Psoas muscle (tissue), 8 donors: ENCODE results near the gene TRIM71. TPM values are rescaled to one million over a fixed set of nuclear protein-coding genes. Genes with fewer than 3 reads are reported as not detected.

Experiments
- ATAC-seq, 4 donors: fragments of 200-7000 bp; cut with Tn5 transposase; one replicate each; pipeline ENCODE4 v1.9.1; 2020; ENCODE audit warnings: moderate library complexity in 3 of 4, mild to moderate bottlenecking in 2 of 4
- DNase-seq, 2 donors: peaks; one replicate each; pipeline ENCODE4 v3.0.0-alpha.2; 2020
- H3K27ac ChIP-seq: fragments of 200-600 bp; one replicate; pipeline ENCODE4 v1.8.0; 2022
- H3K27me3 ChIP-seq, 3 donors: fragments of 200-600 bp in 1 of 3; one replicate each; pipeline versions ENCODE4 v1.6.1 to v1.8.0; 2013 to 2022; ENCODE audit warnings: low read length in 2 of 3, mild to moderate bottlenecking in 2 of 3, moderate library complexity in 1 of 3; ENCODE audit not compliant: insufficient read depth in 3 of 3
- H3K36me3 ChIP-seq, 2 donors: fragments of 200-600 bp in 1 of 2; one replicate each; pipeline versions ENCODE4 v1.6.1 to v1.8.0; 2013 to 2022; ENCODE audit warnings: low read depth in 1 of 2, mild to moderate bottlenecking in 1 of 2, moderate library complexity in 1 of 2; ENCODE audit not compliant: insufficient read depth in 1 of 2
- H3K4me1 ChIP-seq: fragments of 200-600 bp; one replicate; pipeline ENCODE4 v1.8.0; 2022
- H3K4me3 ChIP-seq: fragments of 200-600 bp; one replicate; pipeline ENCODE4 v1.8.0; 2022; ENCODE audit warnings: mild to moderate bottlenecking
- H3K9me3 ChIP-seq: fragments of 200-600 bp; one replicate; pipeline ENCODE4 v1.8.0; 2022
- WGBS, 3 donors: extraction: QIAGEN DNeasy Blood & Tissue Kit; methylation state at CpG; one replicate each; pipeline versions ENCODE4 v1.1.6 to v1.1.7; 2013; 5-methylcytosine and 5-hydroxymethylcytosine counted together
- intact Hi-C, 2 donors: fragments of 100-400 bp; cut with DNase I; formaldehyde crosslinking; loops; one replicate each; pipeline versions ENCODE4 v1.11.0 to v1.14.2; 2022
- polyA plus RNA-seq, 3 donors: library from polyadenylated mRNA; stranded (reverse); fragments of 200-250 nt; gene quantifications; one replicate each; pipeline ENCODE4 v1.2.3, GENCODE V29; 2013
- total RNA-seq, 4 donors: library from RNA; stranded (reverse); fragmentation: NEBNext Ultra II Directional in 2 of 4; extraction: Animal tissue kit (Norgen Biotek cat#: 25700) in 2 of 4; gene quantifications; one replicate each; pipeline versions ENCODE4 v1.2.1 to v1.2.4, GENCODE V29; 2021 to 2023
- TF ChIP-seq, protein P1 (sequence below): fragments of 200-600 bp; IDR thresholded peaks from one replicate; pipeline ENCODE4 v1.8.0; 2022; ENCODE audit warnings: antibody characterized with exemption
- donor health status: healthy with polysubstance abuse.
- donor health status: DM: no; HTN: no; CAD: no; lungs with moderate emphysema.
- donor health status: Bipolar disorder and iron deficiency.
- donor health status: healthy.
- donor health status: DM: yes; HTN: yes; CAD: no.
- donor health status: DM: no; HTN: no; CAD: no.
- donor health status: DM: no; HTN: no; CAD: no.
- donor health status: DM: yes; HTN: yes; CAD: no.

The TRIM71 gene
- total and polyA plus RNA-seq, 7 donors, result 0.01 TPM; not detected in 6

DNA sequence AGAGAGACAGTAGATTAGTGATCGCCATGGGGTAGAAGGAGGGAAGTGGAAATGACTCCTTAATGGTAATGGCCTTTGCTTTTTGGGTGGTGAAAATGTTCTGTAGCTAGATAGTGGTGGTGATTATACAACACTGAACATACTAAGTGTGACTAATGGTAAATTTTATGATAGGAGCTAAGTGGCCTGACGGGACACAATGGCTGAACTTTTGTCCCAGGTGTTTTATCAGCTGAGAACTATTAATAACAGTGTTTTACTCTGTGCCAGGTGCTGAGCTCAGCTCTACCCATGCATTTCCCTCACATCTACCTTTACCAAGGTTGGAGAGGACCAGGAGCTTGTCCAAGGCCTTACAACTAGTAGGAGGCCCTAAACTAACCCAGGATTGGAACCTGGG, 66.8 kb downstream of the TRIM71 start:
- no peak overlapping the region for H3K27ac ChIP-seq
- 54 to 71% (median 69%) methylated on average over 2 of the region's 2 CpGs for WGBS, 3 donors
- H3K9me3 ChIP-seq, result no peaks in the 10 kb centered on the region
- H3K4me3 ChIP-seq, result no peak overlapping the region
- no peak for ATAC-seq
- TF ChIP-seq, protein P1, sequence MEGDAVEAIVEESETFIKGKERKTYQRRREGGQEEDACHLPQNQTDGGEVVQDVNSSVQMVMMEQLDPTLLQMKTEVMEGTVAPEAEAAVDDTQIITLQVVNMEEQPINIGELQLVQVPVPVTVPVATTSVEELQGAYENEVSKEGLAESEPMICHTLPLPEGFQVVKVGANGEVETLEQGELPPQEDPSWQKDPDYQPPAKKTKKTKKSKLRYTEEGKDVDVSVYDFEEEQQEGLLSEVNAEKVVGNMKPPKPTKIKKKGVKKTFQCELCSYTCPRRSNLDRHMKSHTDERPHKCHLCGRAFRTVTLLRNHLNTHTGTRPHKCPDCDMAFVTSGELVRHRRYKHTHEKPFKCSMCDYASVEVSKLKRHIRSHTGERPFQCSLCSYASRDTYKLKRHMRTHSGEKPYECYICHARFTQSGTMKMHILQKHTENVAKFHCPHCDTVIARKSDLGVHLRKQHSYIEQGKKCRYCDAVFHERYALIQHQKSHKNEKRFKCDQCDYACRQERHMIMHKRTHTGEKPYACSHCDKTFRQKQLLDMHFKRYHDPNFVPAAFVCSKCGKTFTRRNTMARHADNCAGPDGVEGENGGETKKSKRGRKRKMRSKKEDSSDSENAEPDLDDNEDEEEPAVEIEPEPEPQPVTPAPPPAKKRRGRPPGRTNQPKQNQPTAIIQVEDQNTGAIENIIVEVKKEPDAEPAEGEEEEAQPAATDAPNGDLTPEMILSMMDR, result no peak
- peaks cover 3% of the 10 kb centered on the region for H3K4me1 ChIP-seq
- intact Hi-C loops, result no loop called here
- H3K36me3 ChIP-seq, result no peaks in the 10 kb centered on the region
- no peak for DNase-seq
- H3K27me3 ChIP-seq, result no peaks in the 10 kb centered on the region

DNA sequence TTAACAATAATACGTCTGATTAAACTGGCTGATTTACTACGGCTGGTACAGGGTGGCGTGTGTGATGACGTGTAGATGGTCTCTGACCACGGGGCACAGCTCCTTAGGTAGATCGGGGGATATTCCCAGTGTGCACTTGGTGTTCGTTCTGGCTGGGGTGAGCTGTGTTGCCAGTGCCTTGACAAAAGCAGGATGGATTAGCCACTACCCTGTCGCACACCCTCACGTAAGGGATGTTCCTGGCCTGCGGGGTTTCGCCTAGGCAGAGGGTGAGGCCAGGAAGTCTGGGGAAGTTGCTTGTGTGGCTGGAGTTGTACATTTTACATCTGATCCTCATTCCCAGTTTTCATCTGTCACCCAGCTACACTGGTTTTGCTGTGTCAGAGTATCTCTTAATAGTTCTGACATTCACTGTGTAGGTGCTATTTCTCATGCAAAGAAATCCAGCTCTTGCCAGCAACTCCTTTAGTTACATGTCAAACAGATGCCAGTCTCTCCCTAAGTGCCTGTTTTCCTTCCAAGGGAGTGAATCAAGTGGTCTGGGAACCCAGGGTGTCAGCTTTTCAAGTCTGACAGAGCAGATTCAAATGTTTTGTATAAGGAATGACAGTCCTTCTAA, 67.6 kb downstream of the TRIM71 start:
- Histone ChIP-seq H3K27ac (no peak overlapping the region), H3K4me1 (peaks cover 3% of the 10 kb centered on the region), H3K4me3 (no peak overlapping the region), H3K27me3 (no peaks in the 10 kb centered on the region), H3K36me3 (no peaks in the 10 kb centered on the region), H3K9me3 (no peaks in the 10 kb centered on the region)
- intact Hi-C loops, result no loop called here
- ATAC-seq (peak in 3 of 4 donors; percentile 30 to 70 (median 68)), DNase-seq (no peak)
- TF ChIP-seq, protein P1, result no peak
- 66 to 87% (median 77%) methylated on average over 11 of the region's 11 CpGs for WGBS, 3 donors

DNA sequence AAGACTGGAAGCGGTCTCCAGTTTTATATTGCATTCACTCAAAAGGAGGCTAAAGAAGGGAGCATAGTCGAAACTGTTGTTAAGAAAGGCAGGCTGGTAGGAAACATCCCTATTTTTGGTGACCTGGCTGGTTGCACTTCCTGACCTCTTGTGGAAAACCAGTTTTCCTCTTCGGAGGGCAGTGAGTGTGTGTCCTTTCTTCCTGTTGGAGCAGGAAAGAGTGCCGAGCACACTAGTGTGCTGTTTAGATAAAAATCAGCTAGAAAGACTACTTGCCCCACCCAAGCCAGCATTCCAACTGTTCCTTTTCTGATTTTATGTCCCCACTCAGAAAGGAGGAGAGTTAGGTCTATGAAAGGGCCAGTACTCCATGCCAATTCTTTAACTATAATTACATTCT, 68.5 kb downstream of the TRIM71 start:
- 73 to 77% (median 74%) methylated on average over 4 of the region's 4 CpGs for WGBS, 3 donors
- TF ChIP-seq, protein P1, result no peak
- H3K4me1 ChIP-seq, result peaks cover 3% of the 10 kb centered on the region
- H3K27ac ChIP-seq, result no peak overlapping the region
- DNase-seq (no peak), ATAC-seq (no peak)
- no peaks in the 10 kb centered on the region for H3K27me3 ChIP-seq
- intact Hi-C loops, result no loop called here
- no peaks in the 10 kb centered on the region for H3K9me3 ChIP-seq
- no peak overlapping the region for H3K4me3 ChIP-seq
- H3K36me3 ChIP-seq, result no peaks in the 10 kb centered on the region

DNA sequence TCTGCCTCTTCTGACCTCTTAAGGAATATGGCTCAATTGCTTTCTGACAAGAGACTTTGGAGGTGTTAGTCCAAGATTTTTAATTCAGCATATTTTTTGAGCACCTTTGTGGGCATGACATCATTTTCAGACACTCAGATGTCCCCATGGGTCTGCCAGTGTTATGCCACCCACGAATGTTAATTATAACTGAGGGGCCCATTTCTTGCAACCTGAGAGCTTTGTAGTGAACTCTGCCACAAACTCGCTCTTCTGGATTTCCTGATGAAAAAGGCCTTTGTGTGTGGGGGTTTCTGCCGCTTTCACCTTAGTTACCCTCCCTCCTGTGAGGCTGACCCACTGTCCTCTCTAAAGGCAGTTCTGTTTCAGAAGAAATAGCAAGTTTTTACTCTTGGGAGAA, 69.1 kb downstream of the TRIM71 start:
- Histone ChIP-seq H3K36me3 (no peaks in the 10 kb centered on the region), H3K4me3 (no peak overlapping the region), H3K4me1 (peaks cover 3% of the 10 kb centered on the region), H3K27ac (no peak overlapping the region), H3K9me3 (no peaks in the 10 kb centered on the region), H3K27me3 (no peaks in the 10 kb centered on the region)
- DNase-seq (no peak), ATAC-seq (no peak)
- intact Hi-C loops, result no loop called here
- 55 to 75% (median 59%) methylated on average over 3 of the region's 3 CpGs for WGBS, 3 donors
- TF ChIP-seq, protein P1, result no peak

DNA sequence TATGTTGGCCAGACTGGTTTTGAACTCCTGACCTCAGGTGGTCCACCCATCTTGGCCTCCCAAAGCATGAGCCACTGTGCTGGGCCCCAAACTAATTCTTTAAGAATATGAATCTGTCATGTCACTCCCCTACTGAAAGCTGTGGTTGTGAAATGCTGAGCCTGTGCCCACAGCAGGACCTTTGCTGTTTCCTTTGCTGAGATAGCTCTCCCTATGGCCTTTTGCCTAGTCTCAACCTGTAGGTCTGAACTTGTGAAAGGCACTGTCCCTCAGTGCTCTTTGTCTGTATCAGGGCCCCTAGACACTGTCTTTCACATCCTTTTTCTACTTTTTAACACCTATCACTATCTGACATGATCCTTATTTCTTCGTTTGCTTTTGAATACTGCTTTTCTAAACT, 70.9 kb downstream of the TRIM71 start:
- TF ChIP-seq, protein P1, result no peak
- Histone ChIP-seq H3K27ac (no peak overlapping the region), H3K27me3 (no peaks in the 10 kb centered on the region), H3K4me1 (peaks cover 3% of the 10 kb centered on the region), H3K36me3 (no peaks in the 10 kb centered on the region), H3K4me3 (no peak overlapping the region), H3K9me3 (no peaks in the 10 kb centered on the region)
- intact Hi-C loops, result no loop called here
- 82 to 93% (median 87%) methylated on average over 1 of the region's 1 CpG for WGBS, 3 donors
- ATAC-seq, result no peak
- DNase-seq, result no peak
